WTC11 (cell line): Measurements from ENCODE around the gene PRKAG2. TPM values are rescaled to one million over a fixed set of nuclear protein-coding genes. Genes with fewer than 3 reads are reported as not detected.

Experiments
- ATAC-seq: fragments of 200-7000 bp; cut with Tn5 transposase; 2 replicates; pipeline ENCODE4 v1.10.0; 2021; ENCODE audit warnings: mild to moderate bottlenecking, moderate library complexity
- CTCF ChIA-PET: fragments of 300-600 bp; sonication (Branson Sonifier 250); formaldehyde crosslinking; loops from one replicate; lab custom pipeline; 2021; ENCODE audit warnings: antibody characterized with exemption; lab: Charles Lee
- POLR2A ChIA-PET: fragments of 350-600 bp; sonication (Branson Sonifier 250); formaldehyde crosslinking; loops from one replicate; lab custom pipeline; 2021; ENCODE audit warnings: antibody characterized with exemption; lab: Charles Lee
- DNase-seq: peaks from one replicate; pipeline ENCODE4 v3.0.0; 2021; ENCODE audit warnings: low spot score
- H3K27ac Mint-ChIP-seq: 2 replicates; pipeline ENCODE4 v1.8.0; 2021; ENCODE audit warnings: mixed read lengths
- H3K27me3 Mint-ChIP-seq: 2 replicates; pipeline ENCODE4 v1.8.0; 2021; ENCODE audit warnings: low read depth, mild to moderate bottlenecking, moderate library complexity, mixed read lengths
- H3K36me3 Mint-ChIP-seq: 2 replicates; pipeline ENCODE4 v1.8.0; 2021; ENCODE audit warnings: mixed read lengths
- H3K4me1 Mint-ChIP-seq: 2 replicates; pipeline ENCODE4 v1.8.0; 2022; ENCODE audit warnings: mixed read lengths
- H3K4me3 Mint-ChIP-seq: 2 replicates; pipeline ENCODE4 v1.8.0; 2021; ENCODE audit warnings: mild to moderate bottlenecking, moderate library complexity, mixed read lengths
- H3K9me3 Mint-ChIP-seq: 2 replicates; pipeline ENCODE4 v1.8.0; 2021; ENCODE audit warnings: mixed read lengths
- NR3C1 ChIP-seq: sonication (generic); formaldehyde crosslinking; conservative IDR thresholded peaks from 2 replicates; pipeline ENCODE4 v1.8.1; 2023; ENCODE audit warnings: low read depth, mild to moderate bottlenecking, missing genetic modification reagents
- RELA ChIP-seq: sonication (generic); formaldehyde crosslinking; IDR thresholded peaks from 2 replicates; pipeline ENCODE4 v1.8.1; 2022; ENCODE audit warnings: missing genetic modification reagents, mild to moderate bottlenecking, borderline replicate concordance
- ZNF121 ChIP-seq: sonication (generic); formaldehyde crosslinking; IDR thresholded peaks from 2 replicates; pipeline ENCODE4 v1.8.0; 2023; ENCODE audit warnings: missing genetic modification reagents
- ZNF671 ChIP-seq: fragments of 250-450 bp; sonication (Bioruptor Pico); IDR thresholded peaks from 2 replicates; pipeline ENCODE4 v1.8.0; 2021; ENCODE audit warnings: mild to moderate bottlenecking
- total RNA-seq: library from RNA; stranded (reverse); gene quantifications from 3 replicates; pipeline ENCODE4 v1.2.3, GENCODE V29; 2021
- TF ChIP-seq, protein P1 (sequence below): sonication (generic); formaldehyde crosslinking; IDR thresholded peaks from 2 replicates; pipeline ENCODE4 v1.8.1; 2023; ENCODE audit warnings: mild to moderate bottlenecking, missing genetic modification reagents
- TF ChIP-seq, protein P2 (sequence below): sonication (generic); formaldehyde crosslinking; IDR thresholded peaks from 2 replicates; pipeline ENCODE4 v1.8.1; 2023; ENCODE audit warnings: mild to moderate bottlenecking, moderate library complexity, missing genetic modification reagents
- TF ChIP-seq, protein P3 (sequence below): sonication (generic); formaldehyde crosslinking; IDR thresholded peaks from 2 replicates; pipeline ENCODE4 v1.8.1; 2023; ENCODE audit warnings: mild to moderate bottlenecking, missing genetic modification reagents
- TF ChIP-seq, protein P4 (sequence below): sonication (generic); formaldehyde crosslinking; IDR thresholded peaks from 2 replicates; pipeline ENCODE4 v1.8.1; 2023; ENCODE audit warnings: mild to moderate bottlenecking, missing genetic modification reagents, moderate library complexity
- TF ChIP-seq, protein P5 (sequence below): fragments of 250-450 bp; sonication (Bioruptor Pico); IDR thresholded peaks from 2 replicates; pipeline ENCODE4 v1.9.0; 2021; ENCODE audit warnings: moderate library complexity, mild to moderate bottlenecking, inconsistent platforms, borderline replicate concordance
- TF ChIP-seq, protein P6 (sequence below): sonication (generic); formaldehyde crosslinking; IDR thresholded peaks from 2 replicates; pipeline ENCODE4 v1.8.1; 2022; ENCODE audit warnings: mild to moderate bottlenecking, missing genetic modification reagents, moderate library complexity, borderline replicate concordance

PRKAG2 gene
- total RNA-seq, 1 experiment from 2014 or later, result 20.3 TPM

DNA sequence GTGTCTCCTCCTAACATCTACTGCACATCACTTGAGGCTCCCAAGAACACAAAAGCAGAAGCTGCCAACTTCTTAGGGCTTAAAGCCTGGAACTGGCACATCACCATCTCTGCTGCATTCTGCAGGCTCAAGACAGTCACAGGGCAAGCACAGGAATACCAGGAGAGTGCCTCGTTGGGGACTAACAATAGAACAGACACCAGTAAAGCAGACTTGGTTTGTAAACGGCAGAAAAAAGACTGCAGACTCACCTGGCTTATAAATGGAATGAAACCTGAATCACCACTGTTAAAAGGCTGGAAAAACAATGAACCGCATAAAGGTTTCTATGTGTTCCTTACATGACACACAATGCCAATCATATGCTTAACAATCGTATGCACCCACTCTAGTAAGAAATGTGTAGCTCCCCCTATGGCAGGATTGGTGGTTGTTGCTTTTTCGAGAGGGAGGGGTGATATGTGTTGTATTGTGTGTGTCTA lies 370.0 kb downstream of the PRKAG2 start:
- TF ChIP-seq, protein P1, sequence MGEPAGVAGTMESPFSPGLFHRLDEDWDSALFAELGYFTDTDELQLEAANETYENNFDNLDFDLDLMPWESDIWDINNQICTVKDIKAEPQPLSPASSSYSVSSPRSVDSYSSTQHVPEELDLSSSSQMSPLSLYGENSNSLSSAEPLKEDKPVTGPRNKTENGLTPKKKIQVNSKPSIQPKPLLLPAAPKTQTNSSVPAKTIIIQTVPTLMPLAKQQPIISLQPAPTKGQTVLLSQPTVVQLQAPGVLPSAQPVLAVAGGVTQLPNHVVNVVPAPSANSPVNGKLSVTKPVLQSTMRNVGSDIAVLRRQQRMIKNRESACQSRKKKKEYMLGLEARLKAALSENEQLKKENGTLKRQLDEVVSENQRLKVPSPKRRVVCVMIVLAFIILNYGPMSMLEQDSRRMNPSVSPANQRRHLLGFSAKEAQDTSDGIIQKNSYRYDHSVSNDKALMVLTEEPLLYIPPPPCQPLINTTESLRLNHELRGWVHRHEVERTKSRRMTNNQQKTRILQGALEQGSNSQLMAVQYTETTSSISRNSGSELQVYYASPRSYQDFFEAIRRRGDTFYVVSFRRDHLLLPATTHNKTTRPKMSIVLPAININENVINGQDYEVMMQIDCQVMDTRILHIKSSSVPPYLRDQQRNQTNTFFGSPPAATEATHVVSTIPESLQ, result no peak
- TF ChIP-seq ZNF671 (CRISPR knock-in tag) (no peak), ZNF121 (no peak), RELA (CRISPR knock-in tag) (no peak), NR3C1 (CRISPR knock-in tag) (no peak)
- TF ChIP-seq, protein P2, sequence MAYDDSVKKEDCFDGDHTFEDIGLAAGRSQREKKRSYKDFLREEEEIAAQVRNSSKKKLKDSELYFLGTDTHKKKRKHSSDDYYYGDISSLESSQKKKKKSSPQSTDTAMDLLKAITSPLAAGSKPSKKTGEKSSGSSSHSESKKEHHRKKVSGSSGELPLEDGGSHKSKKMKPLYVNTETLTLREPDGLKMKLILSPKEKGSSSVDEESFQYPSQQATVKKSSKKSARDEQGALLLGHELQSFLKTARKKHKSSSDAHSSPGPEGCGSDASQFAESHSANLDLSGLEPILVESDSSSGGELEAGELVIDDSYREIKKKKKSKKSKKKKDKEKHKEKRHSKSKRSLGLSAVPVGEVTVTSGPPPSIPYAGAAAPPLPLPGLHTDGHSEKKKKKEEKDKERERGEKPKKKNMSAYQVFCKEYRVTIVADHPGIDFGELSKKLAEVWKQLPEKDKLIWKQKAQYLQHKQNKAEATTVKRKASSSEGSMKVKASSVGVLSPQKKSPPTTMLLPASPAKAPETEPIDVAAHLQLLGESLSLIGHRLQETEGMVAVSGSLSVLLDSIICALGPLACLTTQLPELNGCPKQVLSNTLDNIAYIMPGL (CRISPR knock-in tag), result no peak
- TF ChIP-seq, protein P3, sequence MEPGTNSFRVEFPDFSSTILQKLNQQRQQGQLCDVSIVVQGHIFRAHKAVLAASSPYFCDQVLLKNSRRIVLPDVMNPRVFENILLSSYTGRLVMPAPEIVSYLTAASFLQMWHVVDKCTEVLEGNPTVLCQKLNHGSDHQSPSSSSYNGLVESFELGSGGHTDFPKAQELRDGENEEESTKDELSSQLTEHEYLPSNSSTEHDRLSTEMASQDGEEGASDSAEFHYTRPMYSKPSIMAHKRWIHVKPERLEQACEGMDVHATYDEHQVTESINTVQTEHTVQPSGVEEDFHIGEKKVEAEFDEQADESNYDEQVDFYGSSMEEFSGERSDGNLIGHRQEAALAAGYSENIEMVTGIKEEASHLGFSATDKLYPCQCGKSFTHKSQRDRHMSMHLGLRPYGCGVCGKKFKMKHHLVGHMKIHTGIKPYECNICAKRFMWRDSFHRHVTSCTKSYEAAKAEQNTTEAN (CRISPR knock-in tag), result no peak
- TF ChIP-seq, protein P4, sequence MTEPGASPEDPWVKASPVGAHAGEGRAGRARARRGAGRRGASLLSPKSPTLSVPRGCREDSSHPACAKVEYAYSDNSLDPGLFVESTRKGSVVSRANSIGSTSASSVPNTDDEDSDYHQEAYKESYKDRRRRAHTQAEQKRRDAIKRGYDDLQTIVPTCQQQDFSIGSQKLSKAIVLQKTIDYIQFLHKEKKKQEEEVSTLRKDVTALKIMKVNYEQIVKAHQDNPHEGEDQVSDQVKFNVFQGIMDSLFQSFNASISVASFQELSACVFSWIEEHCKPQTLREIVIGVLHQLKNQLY, result no peak
- TF ChIP-seq, protein P5, sequence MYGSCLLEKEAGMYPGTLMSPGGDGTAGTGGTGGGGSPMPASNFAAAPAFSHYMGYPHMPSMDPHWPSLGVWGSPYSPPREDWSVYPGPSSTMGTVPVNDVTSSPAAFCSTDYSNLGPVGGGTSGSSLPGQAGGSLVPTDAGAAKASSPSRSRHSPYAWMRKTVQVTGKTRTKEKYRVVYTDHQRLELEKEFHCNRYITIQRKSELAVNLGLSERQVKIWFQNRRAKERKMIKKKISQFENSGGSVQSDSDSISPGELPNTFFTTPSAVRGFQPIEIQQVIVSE, result no peak
- TF ChIP-seq, protein P6, sequence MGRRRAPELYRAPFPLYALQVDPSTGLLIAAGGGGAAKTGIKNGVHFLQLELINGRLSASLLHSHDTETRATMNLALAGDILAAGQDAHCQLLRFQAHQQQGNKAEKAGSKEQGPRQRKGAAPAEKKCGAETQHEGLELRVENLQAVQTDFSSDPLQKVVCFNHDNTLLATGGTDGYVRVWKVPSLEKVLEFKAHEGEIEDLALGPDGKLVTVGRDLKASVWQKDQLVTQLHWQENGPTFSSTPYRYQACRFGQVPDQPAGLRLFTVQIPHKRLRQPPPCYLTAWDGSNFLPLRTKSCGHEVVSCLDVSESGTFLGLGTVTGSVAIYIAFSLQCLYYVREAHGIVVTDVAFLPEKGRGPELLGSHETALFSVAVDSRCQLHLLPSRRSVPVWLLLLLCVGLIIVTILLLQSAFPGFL (CRISPR knock-in tag), result no peak
- DNase-seq, result no peak
- Mint-ChIP-seq H3K27ac (peak overlapping the region; percentile 81; the same call in 1 of the 2 replicates), H3K27me3 (no peaks in the 10 kb centered on the region), H3K4me1 (peaks cover 90% of the 10 kb centered on the region), H3K36me3 (no peaks in the 10 kb centered on the region), H3K9me3 (no peaks in the 10 kb centered on the region), H3K4me3 (no peak overlapping the region)
- POLR2A ChIA-PET, result no interaction called here
- peak; percentile 50 for ATAC-seq
- CTCF ChIA-PET, result interaction anchor here (0.9 to 3.5 kb wide), 7 partner anchors 9 to 255 kb away, joined by 3 to 23 read pairs (median 4); partner anchors contain the start of gene RHEB

Other genes with a start within 250 kb of the PRKAG2 start
- gene GALNTL5, start 79.3 kb upstream of the PRKAG2 start, total RNA-seq, result not detected in 3 replicates
- 24.0 to 26.8 TPM (median 24.9 TPM) in 3 replicates for gene GALNT11, start 148.6 kb upstream of the PRKAG2 start, total RNA-seq